HepG2 (cell line): ENCODE data around the gene PIK3C2B. TPM values are rescaled to one million over a fixed set of nuclear protein-coding genes. Genes with fewer than 3 reads are reported as not detected.
A peak's percentile ranks its signal among the peaks of the same experiment; 100 is the strongest.

Experiments used
- HNRNPH1 ChIP-seq: fragments of 200-400 bp; formaldehyde crosslinking; optimal IDR thresholded peaks from 2 replicates; pipeline ENCODE3; 2017; ENCODE audit warnings: mild to moderate bottlenecking, low read depth, low read length
- KLF16 ChIP-seq, 2 experiments: sonication (generic) in 1 of 2; formaldehyde crosslinking in 1 of 2; IDR thresholded peaks; 2 replicates each; pipeline versions ENCODE4 v1.6.1 to v1.8.0; 2016 to 2023; ENCODE audit warnings: missing genetic modification reagents in 2 of 2, missing compliant biosample characterization in 1 of 2
- NFATC3 ChIP-seq: sonication (generic); formaldehyde crosslinking; IDR thresholded peaks from 2 replicates; pipeline ENCODE4 v1.5.1; 2020; ENCODE audit warnings: mild to moderate bottlenecking, missing genetic modification reagents
- PAWR ChIP-seq: sonication (generic); formaldehyde crosslinking; IDR thresholded peaks from 2 replicates; pipeline ENCODE4 v1.4.0; 2020; ENCODE audit warnings: missing genetic modification reagents, mild to moderate bottlenecking, borderline replicate concordance
- PLRG1 ChIP-seq: fragments of 450-650 bp; conservative IDR thresholded peaks from 2 replicates; pipeline ENCODE4 v1.6.1; 2016
- RBM22 ChIP-seq: fragments of 200-400 bp; formaldehyde crosslinking; optimal IDR thresholded peaks from 2 replicates; pipeline ENCODE3; 2017; ENCODE audit warnings: mild to moderate bottlenecking, low read length, moderate library complexity
- RFX3 ChIP-seq: IDR thresholded peaks from 2 replicates; pipeline ENCODE4 v1.6.1; 2016; ENCODE audit warnings: missing biosample characterization, missing genetic modification reagents
- ZFP82 ChIP-seq: sonication (generic); formaldehyde crosslinking; IDR thresholded peaks from 2 replicates; pipeline ENCODE4 v1.5.1; 2020; ENCODE audit warnings: mild to moderate bottlenecking, missing genetic modification reagents, borderline replicate concordance
- ZNF713 ChIP-seq: sonication (generic); formaldehyde crosslinking; IDR thresholded peaks from 2 replicates; pipeline ENCODE4 v1.4.0; 2020; ENCODE audit warnings: mild to moderate bottlenecking, missing genetic modification reagents
- ZNF747 ChIP-seq: sonication (generic); formaldehyde crosslinking; IDR thresholded peaks from 2 replicates; pipeline ENCODE4 v1.8.1; 2023; ENCODE audit warnings: missing genetic modification reagents, mild to moderate bottlenecking, borderline replicate concordance
- ZNF878 ChIP-seq: sonication (generic); formaldehyde crosslinking; IDR thresholded peaks from 2 replicates; pipeline ENCODE4 v1.8.1; 2023; ENCODE audit warnings: mild to moderate bottlenecking, missing genetic modification reagents, moderate library complexity
- ZSCAN12 ChIP-seq: sonication (generic); formaldehyde crosslinking; IDR thresholded peaks from 2 replicates; pipeline ENCODE4 v1.9.0; 2021; ENCODE audit warnings: mild to moderate bottlenecking, missing genetic modification reagents
- polyA plus RNA-seq, 8 experiments: library from polyadenylated mRNA; depleted of rRNA in 3 of 8; stranded (reverse) in 7 of 8; unstranded in 1 of 8; fragments of >200 nt; fragmentation: Illumina TruSeq in 4 of 8; extraction: Trizol in 4 of 8; gene quantifications; 2 replicates each; pipeline versions ENCODE4 v1.2.1 to v1.2.3, GENCODE V29; 2011 to 2016; ENCODE audit warnings: low read depth in 4 of 8, missing spikeins in 1 of 8, mixed read lengths in 1 of 8; ENCODE audit not compliant: insufficient read depth in 1 of 8
- total RNA-seq, 5 experiments: library from RNA; depleted of rRNA; stranded (reverse); fragments of >200 nt; fragmentation: Illumina TruSeq; extraction: Trizol; gene quantifications; 2 replicates each; pipeline ENCODE4 v1.2.3, GENCODE V29; 2016; ENCODE audit warnings: low read depth in 1 of 5
- TF ChIP-seq, protein P1 (sequence below): sonication (generic); formaldehyde crosslinking; conservative IDR thresholded peaks from 2 replicates; pipeline ENCODE4 v1.4.0; 2020; ENCODE audit warnings: missing genetic modification reagents
- TF ChIP-seq, protein P2 (sequence below): sonication (generic); formaldehyde crosslinking; conservative IDR thresholded peaks from 2 replicates; pipeline ENCODE4 v1.8.1; 2023; ENCODE audit warnings: missing genetic modification reagents
- TF ChIP-seq, protein P3 (sequence below): sonication (generic); formaldehyde crosslinking; IDR thresholded peaks from 2 replicates; pipeline ENCODE4 v1.4.0; 2020; ENCODE audit warnings: missing genetic modification reagents, low read depth, mild to moderate bottlenecking, borderline replicate concordance
- TF ChIP-seq, protein P4 (sequence below): sonication (generic); formaldehyde crosslinking; IDR thresholded peaks from 2 replicates; pipeline ENCODE4 v1.8.0; 2022; ENCODE audit warnings: mild to moderate bottlenecking, missing genetic modification reagents
- TF ChIP-seq, protein P5 (sequence below): sonication (generic); formaldehyde crosslinking; IDR thresholded peaks from 2 replicates; pipeline ENCODE4 v1.4.0; 2020; ENCODE audit warnings: missing genetic modification reagents, borderline replicate concordance
- TF ChIP-seq, protein P6 (sequence below): sonication (generic); formaldehyde crosslinking; IDR thresholded peaks from 2 replicates; pipeline ENCODE4 v1.4.0; 2020; ENCODE audit warnings: missing genetic modification reagents

The PIK3C2B gene
- total and polyA plus RNA-seq, 2 of the 13 experiments (the other 11 are each of a cell fraction or from before 2014, with no cell fraction given) = 3.4 to 4.5 TPM

DNA sequence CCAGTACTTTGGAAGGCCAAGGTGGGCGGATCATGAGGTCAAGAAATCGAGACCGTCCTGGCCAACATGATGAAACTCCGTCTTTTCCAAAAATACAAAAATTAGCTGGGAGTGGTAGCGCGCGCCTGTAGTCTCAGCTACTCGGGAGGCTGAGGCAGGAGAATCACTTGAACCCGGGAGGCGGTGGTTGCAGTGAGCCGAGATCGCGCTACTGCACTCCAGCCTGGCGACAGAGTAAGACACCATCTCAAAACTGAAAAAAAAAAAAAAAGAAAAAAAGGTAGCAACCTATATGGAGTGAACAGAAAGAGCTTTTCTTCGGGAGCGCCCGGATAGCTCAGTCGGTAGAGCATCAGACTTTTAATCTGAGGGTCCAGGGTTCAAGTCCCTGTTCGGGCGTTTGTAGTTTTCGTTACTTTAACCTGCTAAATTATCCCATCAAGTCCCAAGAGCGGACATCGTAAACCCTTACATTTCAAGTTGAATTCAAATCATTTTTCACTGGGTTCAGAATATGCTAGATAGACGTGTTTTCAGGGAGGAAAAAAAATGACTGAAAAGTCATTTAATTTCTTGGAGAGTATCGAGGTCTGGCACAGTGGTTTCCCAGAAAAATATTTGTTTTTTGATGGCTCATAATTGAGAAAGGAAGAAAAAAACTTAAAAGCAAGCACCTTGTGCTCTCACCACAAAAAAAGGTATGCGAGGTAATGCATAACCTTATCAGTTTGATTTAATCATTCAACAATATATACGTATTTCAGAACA lies 11.8 kb upstream of the PIK3C2B start (continued):
- TF ChIP-seq, protein P1, sequence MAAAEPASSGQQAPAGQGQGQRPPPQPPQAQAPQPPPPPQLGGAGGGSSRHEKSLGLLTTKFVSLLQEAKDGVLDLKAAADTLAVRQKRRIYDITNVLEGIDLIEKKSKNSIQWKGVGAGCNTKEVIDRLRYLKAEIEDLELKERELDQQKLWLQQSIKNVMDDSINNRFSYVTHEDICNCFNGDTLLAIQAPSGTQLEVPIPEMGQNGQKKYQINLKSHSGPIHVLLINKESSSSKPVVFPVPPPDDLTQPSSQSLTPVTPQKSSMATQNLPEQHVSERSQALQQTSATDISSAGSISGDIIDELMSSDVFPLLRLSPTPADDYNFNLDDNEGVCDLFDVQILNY (CRISPR knock-in tag) = no peak
- TF ChIP-seq ZFP82 (CRISPR knock-in tag) (no peak), ZNF713 (CRISPR knock-in tag) (no peak), HNRNPH1 (no peak), ZNF747 (CRISPR knock-in tag) (no peak), KLF16 (CRISPR knock-in tag; IDR thresholded peaks at IDR 0.05) (no peak), PLRG1 (no peak), RBM22 (peak; percentile 89), RFX3 (CRISPR knock-in tag) (no peak), PAWR (CRISPR knock-in tag) (no peak), ZSCAN12 (CRISPR knock-in tag) (no peak), ZNF878 (CRISPR knock-in tag) (no peak), NFATC3 (CRISPR knock-in tag) (no peak)
- TF ChIP-seq, protein P2, sequence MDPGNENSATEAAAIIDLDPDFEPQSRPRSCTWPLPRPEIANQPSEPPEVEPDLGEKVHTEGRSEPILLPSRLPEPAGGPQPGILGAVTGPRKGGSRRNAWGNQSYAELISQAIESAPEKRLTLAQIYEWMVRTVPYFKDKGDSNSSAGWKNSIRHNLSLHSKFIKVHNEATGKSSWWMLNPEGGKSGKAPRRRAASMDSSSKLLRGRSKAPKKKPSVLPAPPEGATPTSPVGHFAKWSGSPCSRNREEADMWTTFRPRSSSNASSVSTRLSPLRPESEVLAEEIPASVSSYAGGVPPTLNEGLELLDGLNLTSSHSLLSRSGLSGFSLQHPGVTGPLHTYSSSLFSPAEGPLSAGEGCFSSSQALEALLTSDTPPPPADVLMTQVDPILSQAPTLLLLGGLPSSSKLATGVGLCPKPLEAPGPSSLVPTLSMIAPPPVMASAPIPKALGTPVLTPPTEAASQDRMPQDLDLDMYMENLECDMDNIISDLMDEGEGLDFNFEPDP (CRISPR knock-in tag) = no peak
- TF ChIP-seq, protein P3, sequence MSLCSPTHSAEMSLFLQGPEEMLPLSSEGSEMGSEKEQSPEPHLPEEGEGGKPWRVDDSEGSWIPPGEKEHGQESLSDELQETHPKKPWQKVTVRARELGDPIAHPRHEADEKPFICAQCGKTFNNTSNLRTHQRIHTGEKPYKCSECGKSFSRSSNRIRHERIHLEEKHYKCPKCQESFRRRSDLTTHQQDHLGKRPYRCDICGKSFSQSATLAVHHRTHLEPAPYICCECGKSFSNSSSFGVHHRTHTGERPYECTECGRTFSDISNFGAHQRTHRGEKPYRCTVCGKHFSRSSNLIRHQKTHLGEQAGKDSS (CRISPR knock-in tag) = no peak
- TF ChIP-seq, protein P4, sequence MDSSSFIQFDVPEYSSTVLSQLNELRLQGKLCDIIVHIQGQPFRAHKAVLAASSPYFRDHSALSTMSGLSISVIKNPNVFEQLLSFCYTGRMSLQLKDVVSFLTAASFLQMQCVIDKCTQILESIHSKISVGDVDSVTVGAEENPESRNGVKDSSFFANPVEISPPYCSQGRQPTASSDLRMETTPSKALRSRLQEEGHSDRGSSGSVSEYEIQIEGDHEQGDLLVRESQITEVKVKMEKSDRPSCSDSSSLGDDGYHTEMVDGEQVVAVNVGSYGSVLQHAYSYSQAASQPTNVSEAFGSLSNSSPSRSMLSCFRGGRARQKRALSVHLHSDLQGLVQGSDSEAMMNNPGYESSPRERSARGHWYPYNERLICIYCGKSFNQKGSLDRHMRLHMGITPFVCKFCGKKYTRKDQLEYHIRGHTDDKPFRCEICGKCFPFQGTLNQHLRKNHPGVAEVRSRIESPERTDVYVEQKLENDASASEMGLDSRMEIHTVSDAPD (CRISPR knock-in tag) = no peak; the same call in 1 of the 2 replicates
- TF ChIP-seq, protein P5, sequence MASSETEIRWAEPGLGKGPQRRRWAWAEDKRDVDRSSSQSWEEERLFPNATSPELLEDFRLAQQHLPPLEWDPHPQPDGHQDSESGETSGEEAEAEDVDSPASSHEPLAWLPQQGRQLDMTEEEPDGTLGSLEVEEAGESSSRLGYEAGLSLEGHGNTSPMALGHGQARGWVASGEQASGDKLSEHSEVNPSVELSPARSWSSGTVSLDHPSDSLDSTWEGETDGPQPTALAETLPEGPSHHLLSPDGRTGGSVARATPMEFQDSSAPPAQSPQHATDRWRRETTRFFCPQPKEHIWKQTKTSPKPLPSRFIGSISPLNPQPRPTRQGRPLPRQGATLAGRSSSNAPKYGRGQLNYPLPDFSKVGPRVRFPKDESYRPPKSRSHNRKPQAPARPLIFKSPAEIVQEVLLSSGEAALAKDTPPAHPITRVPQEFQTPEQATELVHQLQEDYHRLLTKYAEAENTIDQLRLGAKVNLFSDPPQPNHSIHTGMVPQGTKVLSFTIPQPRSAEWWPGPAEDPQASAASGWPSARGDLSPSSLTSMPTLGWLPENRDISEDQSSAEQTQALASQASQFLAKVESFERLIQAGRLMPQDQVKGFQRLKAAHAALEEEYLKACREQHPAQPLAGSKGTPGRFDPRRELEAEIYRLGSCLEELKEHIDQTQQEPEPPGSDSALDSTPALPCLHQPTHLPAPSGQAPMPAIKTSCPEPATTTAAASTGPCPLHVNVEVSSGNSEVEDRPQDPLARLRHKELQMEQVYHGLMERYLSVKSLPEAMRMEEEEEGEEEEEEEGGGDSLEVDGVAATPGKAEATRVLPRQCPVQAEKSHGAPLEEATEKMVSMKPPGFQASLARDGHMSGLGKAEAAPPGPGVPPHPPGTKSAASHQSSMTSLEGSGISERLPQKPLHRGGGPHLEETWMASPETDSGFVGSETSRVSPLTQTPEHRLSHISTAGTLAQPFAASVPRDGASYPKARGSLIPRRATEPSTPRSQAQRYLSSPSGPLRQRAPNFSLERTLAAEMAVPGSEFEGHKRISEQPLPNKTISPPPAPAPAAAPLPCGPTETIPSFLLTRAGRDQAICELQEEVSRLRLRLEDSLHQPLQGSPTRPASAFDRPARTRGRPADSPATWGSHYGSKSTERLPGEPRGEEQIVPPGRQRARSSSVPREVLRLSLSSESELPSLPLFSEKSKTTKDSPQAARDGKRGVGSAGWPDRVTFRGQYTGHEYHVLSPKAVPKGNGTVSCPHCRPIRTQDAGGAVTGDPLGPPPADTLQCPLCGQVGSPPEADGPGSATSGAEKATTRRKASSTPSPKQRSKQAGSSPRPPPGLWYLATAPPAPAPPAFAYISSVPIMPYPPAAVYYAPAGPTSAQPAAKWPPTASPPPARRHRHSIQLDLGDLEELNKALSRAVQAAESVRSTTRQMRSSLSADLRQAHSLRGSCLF (CRISPR knock-in tag) = no peak
- TF ChIP-seq, protein P6, sequence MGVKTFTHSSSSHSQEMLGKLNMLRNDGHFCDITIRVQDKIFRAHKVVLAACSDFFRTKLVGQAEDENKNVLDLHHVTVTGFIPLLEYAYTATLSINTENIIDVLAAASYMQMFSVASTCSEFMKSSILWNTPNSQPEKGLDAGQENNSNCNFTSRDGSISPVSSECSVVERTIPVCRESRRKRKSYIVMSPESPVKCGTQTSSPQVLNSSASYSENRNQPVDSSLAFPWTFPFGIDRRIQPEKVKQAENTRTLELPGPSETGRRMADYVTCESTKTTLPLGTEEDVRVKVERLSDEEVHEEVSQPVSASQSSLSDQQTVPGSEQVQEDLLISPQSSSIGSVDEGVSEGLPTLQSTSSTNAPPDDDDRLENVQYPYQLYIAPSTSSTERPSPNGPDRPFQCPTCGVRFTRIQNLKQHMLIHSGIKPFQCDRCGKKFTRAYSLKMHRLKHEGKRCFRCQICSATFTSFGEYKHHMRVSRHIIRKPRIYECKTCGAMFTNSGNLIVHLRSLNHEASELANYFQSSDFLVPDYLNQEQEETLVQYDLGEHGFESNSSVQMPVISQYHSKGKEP (CRISPR knock-in tag) = no peak
